NCI-H2029 treated with DMSO at 0.1 percent for 48 hours (cell line): ENCODE data around the gene SLC45A1.

Experiments used
- DNase-seq: peaks from one replicate; lab custom pipeline; 2025; lab: John Stamatoyannopoulos, UW

SLC45A1 gene

DNA sequence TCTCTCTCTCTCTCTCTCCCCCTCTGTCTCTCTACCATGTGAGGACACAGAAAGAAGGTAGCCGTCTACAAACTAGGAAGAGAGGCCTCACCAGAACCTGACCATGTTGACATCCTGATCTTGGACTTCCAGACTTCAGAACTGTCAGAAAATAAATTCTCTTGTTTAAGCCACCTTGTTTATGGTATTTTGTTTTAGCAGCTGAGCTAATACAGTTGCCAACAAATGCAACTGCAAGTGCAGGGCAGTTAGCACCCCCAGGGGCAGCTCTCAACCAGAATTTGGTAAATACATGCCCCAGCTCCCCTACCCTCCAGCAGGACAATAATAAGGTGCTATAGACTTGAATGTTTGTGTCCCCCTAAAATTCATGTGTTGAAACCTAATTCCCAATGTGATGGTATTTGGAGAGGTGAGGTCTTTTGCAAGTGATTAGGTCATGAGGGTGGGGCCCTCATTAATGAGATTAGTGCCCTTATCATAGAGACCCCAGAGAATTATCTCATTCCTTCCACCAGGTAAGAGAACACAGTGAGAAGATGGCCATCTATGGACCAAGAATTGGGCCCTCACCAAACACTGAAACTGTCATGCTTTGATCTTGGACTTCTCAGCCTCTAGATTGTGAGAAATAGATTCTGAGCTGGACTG is 6.7 kb upstream of the SLC45A1 start:
- no peak for DNase-seq

DNA sequence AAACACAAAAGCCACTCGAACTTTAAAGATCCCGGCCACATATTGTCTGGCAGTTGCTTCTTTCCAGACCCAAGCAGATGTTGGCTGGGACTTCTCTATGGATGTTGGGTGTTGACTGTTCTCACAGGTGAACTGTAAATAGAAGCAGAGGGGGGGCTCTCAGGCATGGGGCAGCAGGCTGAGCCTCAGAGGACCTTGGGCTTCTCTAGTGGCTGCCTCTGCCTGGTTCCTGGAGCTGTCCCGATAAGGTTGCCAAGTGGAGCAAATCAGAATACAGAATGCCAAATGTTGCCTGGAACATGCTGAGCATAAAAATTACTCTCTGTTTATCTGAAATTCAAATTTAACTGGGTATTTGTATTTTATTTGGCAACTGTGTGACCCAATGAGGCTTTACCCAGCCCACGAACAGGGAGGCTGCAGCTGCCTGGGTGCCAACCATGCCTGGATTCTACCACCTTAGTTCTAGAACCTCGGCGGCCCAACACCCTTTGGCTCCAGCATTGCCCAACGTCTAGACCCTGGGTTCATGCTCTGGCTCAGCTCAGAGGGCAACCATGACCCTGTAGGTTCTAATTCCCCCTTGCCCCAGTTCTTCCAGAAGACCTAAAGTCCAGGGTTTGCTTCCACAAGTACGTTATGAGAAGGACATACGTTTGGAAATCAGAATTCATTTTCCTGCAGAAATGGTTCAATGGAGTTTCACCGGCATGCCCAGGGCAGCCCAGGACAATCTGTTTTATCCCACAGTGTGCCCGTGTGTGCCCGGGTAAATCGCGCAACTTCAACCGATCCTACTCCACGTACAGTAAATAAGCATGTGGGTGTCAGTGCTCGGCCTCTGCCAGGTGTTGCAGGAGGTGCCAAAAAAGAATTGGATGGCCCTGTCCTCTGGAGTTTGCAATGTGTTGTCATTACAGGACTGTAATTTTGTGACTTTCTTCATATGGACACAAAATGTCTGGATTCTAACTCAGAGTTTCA is 5.4 kb upstream of the SLC45A1 start:
- peak; percentile 38 for DNase-seq

DNA sequence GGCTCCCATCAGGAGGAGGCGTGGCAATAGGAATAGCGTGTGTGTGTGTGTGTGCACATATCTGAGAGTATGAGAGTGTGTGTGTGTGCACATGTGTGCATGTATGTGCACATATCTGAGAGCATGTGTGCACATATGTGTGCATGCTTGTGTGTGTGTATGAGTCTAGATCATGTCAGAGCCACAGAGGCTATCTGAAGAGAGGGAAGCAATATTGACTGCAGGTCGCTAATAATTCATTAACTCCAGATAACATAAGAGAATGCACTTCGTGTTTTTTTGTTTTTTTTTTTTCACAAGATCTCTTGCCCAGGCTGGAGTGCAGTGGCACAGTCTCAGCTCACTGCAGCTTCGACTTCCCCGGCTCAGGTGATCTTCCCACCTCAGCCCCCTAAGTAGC is 4.7 kb upstream of the SLC45A1 start:
- DNase-seq: no peak

DNA sequence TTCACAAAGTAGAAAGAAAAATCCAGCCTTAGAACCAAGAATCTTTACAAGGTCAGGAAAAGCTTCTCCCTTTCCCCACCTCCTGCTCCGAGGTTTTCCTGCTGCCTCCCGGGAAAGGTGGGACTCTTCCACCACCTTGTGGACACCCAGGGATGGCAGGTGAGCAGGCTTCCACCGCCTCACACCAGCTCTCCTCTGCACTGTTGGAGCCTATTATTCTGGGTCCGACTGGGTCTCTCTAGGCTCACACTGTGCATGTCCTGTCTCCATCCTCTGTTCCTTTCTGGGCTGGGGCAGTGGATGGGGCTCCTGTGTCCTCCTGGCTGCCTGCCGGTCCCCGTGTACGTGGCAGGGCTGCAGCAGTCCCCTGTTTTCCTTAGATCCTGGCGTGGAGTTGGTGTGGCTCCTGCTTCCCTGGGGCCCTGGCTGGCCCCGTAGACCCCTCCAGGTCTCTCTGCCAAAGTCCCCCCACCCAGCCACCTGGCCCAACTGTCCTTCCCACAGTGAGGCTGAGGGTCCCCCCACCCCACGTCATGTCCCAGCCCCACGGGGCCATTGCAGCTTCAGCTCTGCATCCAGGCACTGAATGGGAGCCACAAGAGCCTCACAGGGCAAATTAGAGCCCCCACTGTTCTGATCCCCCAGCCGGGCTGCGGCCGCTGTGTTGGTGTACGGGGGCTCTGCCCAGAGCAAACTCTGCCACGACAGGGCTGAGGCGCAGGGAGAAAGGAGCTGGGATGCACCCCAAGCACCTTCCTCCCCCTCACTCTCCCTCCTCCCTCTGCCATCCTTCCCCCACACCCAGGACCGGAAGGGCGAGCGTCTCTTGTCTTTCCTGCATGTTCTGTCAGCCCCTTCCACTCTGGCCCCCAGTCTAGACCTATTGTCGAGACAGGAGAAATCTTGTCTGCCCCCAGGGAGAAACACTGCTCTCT is 3.3 kb upstream of the SLC45A1 start:
- peak; percentile 51 for DNase-seq

DNA sequence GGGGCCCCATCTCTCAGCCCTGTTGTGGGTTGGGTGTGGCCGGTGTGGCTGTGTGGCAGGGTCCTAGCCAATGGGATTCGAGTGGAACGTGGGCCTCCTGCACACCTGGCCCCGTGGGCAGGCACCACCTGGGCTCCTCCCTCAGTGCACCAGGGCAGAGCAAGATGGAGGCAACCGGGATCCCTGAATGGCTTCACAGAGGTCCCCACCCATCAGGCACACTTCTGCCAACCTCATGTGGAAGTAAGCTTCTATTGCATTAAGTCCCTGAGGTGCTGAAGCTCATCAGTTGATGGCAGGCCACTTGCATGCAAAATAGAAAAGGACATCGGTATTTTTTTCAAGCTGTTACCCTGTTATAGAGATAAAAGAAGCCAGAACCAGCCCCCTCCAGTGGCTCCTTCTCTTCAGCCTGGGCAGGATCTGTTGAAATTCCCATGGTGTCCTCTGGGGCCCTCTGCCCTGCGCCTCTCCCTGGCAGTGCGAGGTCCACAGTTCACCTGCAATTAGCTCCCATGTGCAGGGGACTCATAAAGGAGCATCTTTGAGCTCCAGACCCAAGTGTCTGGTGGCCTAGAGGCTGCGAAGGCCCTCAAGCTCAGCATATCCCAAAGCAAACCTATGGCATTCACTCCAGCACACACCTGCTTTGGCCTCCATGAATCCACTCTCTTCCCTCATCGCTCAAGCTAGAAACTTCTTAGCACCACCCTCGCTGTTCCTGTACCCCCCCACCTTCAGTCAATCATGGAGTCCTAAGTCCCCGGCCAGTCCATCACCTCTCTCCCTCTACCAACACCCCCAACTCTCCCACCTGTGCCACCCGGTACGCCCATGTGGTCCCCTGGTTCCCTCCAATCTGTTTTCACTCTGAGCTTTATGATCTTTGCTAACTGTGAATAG is 2.1 kb upstream of the SLC45A1 start:
- DNase-seq: no peak

DNA sequence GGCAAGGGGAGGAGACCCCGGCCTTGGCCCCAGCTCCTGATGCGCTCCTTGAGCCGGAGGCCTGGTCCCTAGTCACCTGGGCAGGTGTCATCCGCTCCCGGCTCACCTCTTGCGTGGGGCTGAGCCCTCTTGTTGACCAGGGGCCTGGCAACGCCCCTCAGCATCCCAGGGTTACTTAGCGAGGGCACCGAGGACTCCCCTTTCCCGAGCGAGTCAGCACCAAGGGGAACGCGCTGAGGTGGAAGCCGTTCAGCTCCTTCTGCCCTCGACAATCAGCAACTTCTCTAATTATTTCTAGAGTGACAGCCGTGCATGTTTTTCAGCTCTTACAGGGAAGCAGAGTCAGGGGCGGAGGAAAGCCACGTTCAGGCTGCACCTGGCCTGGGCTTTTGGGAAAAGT is 522 bp downstream of the SLC45A1 start:
- no peak for DNase-seq

DNA sequence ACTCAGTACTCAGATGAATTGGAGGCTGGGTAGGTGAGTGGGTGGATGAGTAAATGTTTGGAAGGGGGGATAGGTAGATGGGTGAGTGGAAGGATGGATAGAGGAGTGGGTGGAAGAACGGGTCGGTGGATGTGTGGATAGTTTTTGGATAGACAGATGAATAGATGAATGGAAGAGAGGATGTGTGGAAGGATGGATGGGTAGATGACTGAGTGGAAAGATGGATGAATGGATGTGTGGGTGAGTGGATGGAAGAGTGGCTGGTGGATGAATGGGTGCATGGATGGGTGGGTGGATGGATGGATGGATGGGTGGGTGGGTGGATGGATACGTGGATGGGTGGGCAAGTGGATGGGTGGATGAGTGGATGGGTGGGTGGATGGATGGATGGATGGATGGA is 3.7 kb downstream of the SLC45A1 start:
- no peak for DNase-seq

DNA sequence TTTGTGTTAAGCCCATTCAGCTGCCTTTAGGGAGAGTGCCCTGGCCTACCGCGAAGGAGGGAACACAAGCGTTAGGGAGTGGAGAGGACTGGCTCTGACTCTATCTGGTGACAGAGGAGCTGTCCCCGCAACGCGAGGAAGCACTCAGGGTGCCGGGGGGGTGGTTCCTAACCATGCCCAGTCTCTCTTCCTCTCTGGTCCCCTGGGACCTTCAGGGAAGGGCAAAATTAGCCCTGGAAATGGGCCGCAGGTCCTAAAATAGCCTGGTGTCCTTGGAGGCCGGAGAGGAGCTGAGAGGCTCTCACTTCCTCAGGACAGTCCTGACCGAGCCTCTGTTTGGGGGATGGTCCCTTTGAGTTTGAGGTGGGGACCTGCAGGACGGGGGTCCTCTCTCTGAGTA is 5.8 kb downstream of the SLC45A1 start:
- DNase-seq: no peak

DNA sequence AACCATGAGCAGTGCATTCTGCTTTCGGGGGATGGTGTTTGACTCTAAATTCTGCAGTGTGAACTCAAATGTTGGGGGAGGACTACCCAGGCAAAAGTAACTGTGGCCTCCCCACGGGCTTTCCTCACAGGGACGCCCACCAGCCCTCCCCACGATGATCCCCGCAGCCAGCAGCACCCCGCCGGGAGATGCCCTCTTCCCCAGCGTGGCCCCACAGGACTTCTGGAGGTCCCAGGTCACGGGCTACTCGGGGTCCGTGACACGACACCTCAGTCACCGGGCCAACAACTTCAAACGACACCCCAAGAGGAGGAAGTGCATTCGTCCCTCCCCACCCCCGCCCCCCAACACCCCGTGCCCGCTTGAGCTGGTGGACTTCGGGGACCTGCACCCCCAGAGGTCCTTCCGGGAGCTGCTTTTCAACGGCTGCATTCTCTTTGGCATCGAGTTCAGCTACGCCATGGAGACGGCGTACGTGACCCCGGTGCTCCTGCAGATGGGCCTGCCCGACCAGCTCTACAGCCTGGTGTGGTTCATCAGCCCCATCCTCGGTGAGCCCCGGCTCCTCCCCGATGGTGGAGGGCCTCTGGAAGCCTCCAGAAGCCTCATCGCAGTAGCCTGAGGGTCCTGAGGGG is 6.4 kb downstream of the SLC45A1 start:
- no peak for DNase-seq

DNA sequence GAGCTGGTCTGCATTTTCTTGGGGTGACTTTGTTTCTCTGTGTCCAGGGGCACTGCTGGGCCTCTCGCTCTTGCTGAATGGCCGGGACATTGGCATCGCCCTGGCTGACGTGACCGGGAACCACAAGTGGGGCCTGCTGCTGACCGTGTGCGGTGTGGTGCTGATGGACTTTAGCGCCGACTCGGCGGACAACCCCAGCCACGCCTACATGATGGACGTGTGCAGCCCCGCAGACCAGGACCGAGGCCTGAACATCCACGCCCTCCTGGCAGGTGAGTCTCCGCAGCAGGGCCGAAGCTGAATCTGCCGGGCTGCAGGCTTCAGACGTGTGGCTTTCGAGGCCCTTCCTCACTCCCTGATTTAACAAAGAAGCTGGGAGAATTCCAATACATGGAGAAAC is 7.9 kb downstream of the SLC45A1 start:
- DNase-seq: no peak

DNA sequence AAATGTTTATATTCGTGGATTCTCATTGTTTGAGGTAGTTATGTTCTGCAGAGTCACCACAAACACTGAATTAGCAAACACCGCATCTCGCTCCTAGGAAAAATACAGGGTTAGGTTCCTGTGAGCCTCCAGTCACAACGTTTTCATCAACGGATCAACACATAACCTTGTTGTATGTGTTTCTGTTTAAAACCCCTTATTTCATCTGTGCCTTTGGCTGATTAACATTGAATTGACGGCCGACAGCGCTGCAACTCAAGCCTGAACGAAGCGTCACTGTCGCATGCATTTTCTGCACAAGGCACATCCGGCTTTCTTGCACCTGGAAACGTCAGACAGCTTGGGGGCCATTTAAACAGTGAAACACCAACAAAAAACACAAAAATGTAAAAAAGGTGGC is 8.4 kb downstream of the SLC45A1 start:
- DNase-seq: no peak

DNA sequence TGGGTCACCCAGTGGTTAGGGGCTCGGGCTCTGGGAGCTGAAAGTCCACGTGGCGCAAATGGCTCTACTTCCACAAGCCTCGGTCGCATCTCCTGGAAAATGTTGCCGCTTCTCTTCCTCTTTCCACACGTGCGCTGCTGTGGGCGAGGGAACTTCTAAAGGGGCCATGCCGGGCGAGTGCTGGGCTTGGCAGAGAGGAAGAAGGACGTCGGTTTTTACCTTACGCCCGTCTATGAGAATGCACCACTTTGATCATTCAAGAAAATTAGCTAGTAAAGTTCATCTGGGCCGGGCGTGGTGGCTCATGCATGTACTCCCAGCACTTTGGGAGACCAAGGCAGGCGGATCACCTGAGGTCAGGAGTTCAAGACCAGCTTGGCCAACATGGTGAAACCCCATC is 10.4 kb downstream of the SLC45A1 start:
- DNase-seq: no peak

DNA sequence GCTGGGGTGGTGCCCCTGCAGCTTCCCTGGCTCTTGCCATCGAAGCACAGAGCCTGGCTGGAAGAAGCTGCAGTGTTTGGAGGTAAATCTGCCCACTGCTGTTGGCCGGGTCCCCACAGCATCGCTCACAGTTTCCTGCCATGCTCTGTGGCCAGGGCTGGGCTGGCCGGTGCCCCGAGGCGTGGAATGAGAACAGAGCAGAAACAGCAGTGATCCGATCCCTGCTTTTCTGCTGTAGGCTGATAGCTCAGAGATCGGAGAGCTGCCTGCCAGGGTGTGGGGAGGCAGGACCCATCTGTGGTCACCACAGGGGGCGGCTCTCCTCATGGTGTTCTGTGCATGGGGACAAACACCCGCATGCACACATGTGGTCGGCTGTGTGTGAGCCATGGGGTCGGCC is 11.5 kb downstream of the SLC45A1 start:
- no peak for DNase-seq

DNA sequence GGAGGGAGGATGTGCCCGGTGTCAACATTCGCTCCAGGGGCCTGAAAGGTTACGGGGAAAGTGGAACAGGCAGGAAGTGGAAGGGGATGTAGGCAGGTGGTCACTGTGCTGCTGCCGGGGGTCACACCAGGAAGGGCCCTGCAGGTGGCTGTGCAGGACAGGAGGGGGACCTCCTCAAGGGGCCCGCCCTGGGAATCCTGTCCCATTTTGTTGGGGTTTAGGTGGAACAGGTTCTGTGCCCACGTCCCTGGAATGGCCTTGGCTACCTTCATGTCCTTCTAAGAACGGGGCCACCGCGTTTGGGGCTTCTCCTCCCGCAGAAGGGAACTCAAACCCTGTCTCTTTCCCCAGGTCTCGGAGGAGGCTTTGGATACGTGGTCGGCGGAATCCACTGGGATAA is 11.9 kb downstream of the SLC45A1 start:
- DNase-seq: no peak

DNA sequence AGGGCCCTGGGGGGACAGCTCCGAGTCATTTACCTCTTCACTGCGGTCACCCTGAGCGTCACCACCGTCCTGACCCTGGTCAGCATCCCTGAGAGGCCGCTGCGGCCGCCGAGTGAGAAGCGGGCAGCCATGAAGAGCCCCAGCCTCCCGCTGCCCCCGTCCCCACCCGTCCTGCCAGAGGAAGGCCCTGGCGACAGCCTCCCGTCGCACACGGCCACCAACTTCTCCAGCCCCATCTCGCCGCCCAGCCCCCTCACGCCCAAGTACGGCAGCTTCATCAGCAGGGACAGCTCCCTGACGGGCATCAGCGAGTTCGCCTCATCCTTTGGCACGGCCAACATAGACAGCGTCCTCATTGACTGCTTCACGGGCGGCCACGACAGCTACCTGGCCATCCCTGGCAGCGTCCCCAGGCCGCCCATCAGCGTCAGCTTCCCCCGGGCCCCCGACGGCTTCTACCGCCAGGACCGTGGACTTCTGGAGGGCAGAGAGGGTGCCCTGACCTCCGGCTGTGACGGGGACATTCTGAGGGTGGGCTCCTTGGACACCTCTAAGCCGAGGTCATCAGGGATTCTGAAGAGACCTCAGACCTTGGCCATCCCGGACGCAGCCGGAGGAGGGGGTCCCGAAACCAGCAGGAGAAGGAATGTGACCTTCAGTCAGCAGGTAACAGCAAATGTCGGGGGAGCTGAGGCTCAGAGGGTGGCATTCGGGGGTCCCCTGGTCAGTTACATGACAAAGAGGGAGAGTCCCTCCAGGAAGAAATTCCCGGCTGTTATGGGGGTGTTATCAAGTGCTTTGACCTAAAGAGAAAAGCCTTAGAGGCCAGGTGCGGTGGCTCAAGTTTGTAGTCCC is 12.6 kb downstream of the SLC45A1 start:
- no peak for DNase-seq

DNA sequence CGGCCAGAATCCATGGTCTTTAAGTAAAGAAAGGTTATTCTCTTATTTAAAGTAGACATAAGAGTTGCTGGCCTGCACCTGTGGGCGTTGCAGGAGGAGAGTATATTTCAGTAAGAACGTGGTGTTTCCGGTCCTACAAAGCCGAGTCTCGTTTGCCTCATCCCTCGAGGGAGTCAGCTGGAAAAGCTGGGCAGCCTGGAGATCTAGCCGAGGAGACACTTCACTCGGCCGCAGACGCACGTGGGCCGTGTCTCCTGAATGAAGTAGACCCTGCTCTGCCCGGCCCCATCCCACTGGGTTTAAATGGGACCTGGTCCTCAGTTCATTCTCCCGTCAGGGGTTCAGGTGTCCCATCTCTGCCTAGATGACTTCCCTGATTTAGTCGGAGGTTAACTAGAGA is 14.9 kb downstream of the SLC45A1 start:
- DNase-seq: no peak

DNA sequence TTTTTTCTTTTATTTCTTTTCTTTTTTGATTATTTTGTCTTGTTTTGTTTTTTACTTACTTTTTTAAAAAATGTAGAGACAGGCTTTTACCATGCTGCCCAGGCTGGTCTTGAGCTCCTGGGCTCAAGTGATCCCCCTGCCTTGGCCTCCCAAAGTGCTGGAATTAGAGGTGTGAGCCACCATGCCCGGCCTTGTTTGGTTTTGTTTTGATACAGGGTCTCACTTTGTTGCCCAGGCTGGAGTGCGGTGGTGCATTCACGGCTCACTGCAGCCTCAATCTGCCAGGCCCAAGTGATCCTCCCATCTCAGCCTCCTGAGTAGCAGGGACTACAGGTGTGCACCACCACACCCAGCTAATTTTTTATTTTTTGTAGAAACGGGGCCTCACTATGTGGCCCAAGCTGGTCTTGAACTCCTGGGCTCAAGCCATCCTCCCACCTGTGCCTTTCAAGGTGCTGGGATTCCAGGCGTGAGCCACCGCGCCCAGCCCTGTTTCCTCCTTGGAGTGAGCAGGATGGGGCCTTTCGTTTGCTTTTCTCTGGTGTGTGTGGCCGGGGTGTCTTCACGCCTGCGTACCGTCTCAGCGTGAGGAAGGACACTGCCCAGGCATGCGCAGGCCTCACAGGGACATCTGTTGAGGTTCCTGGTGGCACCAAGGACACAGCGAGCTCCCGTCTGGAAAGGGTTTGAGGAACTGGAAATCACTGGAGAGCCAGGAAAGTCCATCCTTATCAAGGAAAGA is 15.5 kb downstream of the SLC45A1 start:
- DNase-seq: no peak

DNA sequence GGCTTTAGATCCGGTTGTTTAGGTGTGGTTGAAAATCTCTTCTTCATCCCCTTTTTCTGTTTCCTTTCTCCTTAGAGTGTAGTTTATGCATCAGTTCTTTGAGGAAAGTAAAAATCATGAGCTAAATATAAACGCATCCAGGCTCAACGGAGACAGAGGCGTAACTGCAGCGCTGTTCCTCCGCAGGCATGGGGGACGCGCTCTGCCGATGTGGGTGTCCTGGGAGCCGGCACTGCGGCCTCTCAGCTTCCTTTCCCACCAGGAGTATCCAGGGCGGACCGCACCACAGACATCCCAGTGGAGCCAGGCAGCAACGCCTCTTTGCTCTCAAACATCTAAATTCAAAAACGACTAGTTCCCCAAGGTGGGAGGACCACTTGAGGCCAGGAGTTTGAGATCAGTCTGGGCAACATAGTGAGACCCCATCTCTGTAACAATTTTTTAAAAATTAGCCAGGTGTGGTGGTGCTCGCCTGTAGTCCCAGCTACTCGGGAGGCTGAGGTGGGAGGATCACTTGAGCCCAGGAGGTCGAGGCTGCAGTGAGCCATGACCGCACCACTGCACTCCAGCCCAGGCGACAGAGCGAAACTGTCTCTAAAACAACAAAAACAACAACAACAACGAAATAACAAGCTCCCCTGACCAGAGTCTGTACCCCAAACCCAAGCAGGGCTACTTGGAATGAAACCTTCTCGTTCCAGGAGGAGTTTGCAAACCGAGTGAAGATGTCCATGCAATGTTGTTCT is 16.4 kb downstream of the SLC45A1 start:
- no peak for DNase-seq
